Psoas muscle (tissue), 8 donors: Measurements from ENCODE around the gene HERC5. TPM values are rescaled to one million over a fixed set of nuclear protein-coding genes. Genes with fewer than 3 reads are reported as not detected.
A peak's percentile ranks its signal among the peaks of the same experiment; 100 is the strongest.

Source experiments
- ATAC-seq, 4 donors: fragments of 200-7000 bp; cut with Tn5 transposase; one replicate each; pipeline ENCODE4 v1.9.1; 2020; ENCODE audit warnings: moderate library complexity in 3 of 4, mild to moderate bottlenecking in 2 of 4
- DNase-seq, 2 donors: peaks; one replicate each; pipeline ENCODE4 v3.0.0-alpha.2; 2020
- H3K27ac ChIP-seq: fragments of 200-600 bp; one replicate; pipeline ENCODE4 v1.8.0; 2022
- H3K27me3 ChIP-seq, 3 donors: fragments of 200-600 bp in 1 of 3; one replicate each; pipeline versions ENCODE4 v1.6.1 to v1.8.0; 2013 to 2022; ENCODE audit warnings: low read length in 2 of 3, mild to moderate bottlenecking in 2 of 3, moderate library complexity in 1 of 3; ENCODE audit not compliant: insufficient read depth in 3 of 3
- H3K36me3 ChIP-seq, 2 donors: fragments of 200-600 bp in 1 of 2; one replicate each; pipeline versions ENCODE4 v1.6.1 to v1.8.0; 2013 to 2022; ENCODE audit warnings: low read depth in 1 of 2, mild to moderate bottlenecking in 1 of 2, moderate library complexity in 1 of 2; ENCODE audit not compliant: insufficient read depth in 1 of 2
- H3K4me1 ChIP-seq: fragments of 200-600 bp; one replicate; pipeline ENCODE4 v1.8.0; 2022
- H3K4me3 ChIP-seq: fragments of 200-600 bp; one replicate; pipeline ENCODE4 v1.8.0; 2022; ENCODE audit warnings: mild to moderate bottlenecking
- H3K9me3 ChIP-seq: fragments of 200-600 bp; one replicate; pipeline ENCODE4 v1.8.0; 2022
- CTCF ChIP-seq: fragments of 200-600 bp; IDR thresholded peaks from one replicate; pipeline ENCODE4 v1.8.0; 2022; ENCODE audit warnings: antibody characterized with exemption
- WGBS, 3 donors: extraction: QIAGEN DNeasy Blood & Tissue Kit; methylation state at CpG; one replicate each; pipeline versions ENCODE4 v1.1.6 to v1.1.7; 2013; 5-methylcytosine and 5-hydroxymethylcytosine counted together
- intact Hi-C, 2 donors: fragments of 100-400 bp; cut with DNase I; formaldehyde crosslinking; loops; one replicate each; pipeline versions ENCODE4 v1.11.0 to v1.14.2; 2022
- polyA plus RNA-seq, 3 donors: library from polyadenylated mRNA; stranded (reverse); fragments of 200-250 nt; gene quantifications; one replicate each; pipeline ENCODE4 v1.2.3, GENCODE V29; 2013
- total RNA-seq, 4 donors: library from RNA; stranded (reverse); fragmentation: NEBNext Ultra II Directional in 2 of 4; extraction: Animal tissue kit (Norgen Biotek cat#: 25700) in 2 of 4; gene quantifications; one replicate each; pipeline versions ENCODE4 v1.2.1 to v1.2.4, GENCODE V29; 2021 to 2023
- donor health status: healthy with polysubstance abuse.
- donor health status: DM: no; HTN: no; CAD: no; lungs with moderate emphysema.
- donor health status: Bipolar disorder and iron deficiency.
- donor health status: healthy.
- donor health status: DM: yes; HTN: yes; CAD: no.
- donor health status: DM: no; HTN: no; CAD: no.
- donor health status: DM: no; HTN: no; CAD: no.
- donor health status: DM: yes; HTN: yes; CAD: no.

The HERC5 gene
- total and polyA plus RNA-seq, 7 donors, result 0.42 to 2.8 (median 0.79) TPM

DNA sequence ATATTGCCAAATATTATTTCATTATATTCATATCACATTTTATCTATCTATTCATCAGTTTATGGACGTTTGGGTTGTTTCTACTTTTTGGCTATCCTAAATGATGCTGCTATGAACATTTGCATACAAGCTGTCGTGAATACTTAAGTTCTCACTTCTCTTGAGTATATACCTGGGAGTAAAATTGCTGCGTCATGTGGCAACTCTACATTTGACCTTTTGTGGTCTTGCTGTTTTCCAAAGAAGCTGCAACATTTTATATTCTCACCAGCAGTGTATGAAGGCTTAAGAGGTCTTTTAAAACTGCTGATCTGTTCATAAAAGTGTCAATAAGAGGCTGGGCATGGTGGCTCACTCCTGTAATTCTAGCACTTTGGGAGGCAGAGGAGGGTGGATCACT lies 60.9 kb downstream of the HERC5 start:
- Histone ChIP-seq H3K4me3 (no peak overlapping the region), H3K36me3 (peaks cover 0 to 27% of the 10 kb centered on the region in 2 donors), H3K4me1 (peaks cover 6% of the 10 kb centered on the region), H3K27ac (no peak overlapping the region), H3K9me3 (no peaks in the 10 kb centered on the region), H3K27me3 (no peaks in the 10 kb centered on the region)
- no peak for DNase-seq
- WGBS, 3 donors, result 74 to 84% (median 77%) methylated on average over 3 of the region's 3 CpGs
- intact Hi-C loops, result loop anchor here (5.0 to 10.0 kb wide), 3 partner anchors 483 to 666 kb away; no protein-coding TSS in a partner anchor
- no peak for ATAC-seq
- TF ChIP-seq CTCF, result no peak

DNA sequence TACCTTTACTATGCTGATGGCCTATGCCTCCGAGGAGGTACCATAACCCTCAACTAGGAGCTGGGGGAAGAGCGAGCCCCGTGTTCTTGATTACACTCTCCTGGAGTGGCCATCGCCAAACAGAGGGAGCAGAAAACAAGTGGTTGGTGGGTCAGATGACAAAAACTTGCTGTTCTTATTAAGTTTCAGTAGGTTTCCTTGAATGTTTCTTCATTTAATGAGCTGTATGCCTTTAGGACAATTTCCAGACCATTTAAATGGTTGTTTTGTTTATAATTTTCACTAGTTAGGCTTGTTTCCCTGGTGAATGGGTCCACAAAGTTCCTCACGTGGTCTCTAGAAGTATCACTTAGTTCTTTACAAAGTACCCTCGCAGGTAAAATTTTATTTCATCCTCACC lies 62.0 kb downstream of the HERC5 start:
- TF ChIP-seq CTCF, result no peak
- Histone ChIP-seq H3K4me1 (peaks cover 6% of the 10 kb centered on the region), H3K36me3 (peaks cover 0 to 27% of the 10 kb centered on the region in 2 donors), H3K4me3 (no peak overlapping the region), H3K9me3 (no peaks in the 10 kb centered on the region), H3K27ac (no peak overlapping the region), H3K27me3 (no peaks in the 10 kb centered on the region)
- ATAC-seq (no peak), DNase-seq (no peak)
- WGBS, 3 donors, result 81 to 88% (median 86%) methylated on average over 6 of the region's 6 CpGs
- intact Hi-C loops, result loop anchor here (5.0 to 10.0 kb wide), 3 partner anchors 484 to 667 kb away; no protein-coding TSS in a partner anchor

DNA sequence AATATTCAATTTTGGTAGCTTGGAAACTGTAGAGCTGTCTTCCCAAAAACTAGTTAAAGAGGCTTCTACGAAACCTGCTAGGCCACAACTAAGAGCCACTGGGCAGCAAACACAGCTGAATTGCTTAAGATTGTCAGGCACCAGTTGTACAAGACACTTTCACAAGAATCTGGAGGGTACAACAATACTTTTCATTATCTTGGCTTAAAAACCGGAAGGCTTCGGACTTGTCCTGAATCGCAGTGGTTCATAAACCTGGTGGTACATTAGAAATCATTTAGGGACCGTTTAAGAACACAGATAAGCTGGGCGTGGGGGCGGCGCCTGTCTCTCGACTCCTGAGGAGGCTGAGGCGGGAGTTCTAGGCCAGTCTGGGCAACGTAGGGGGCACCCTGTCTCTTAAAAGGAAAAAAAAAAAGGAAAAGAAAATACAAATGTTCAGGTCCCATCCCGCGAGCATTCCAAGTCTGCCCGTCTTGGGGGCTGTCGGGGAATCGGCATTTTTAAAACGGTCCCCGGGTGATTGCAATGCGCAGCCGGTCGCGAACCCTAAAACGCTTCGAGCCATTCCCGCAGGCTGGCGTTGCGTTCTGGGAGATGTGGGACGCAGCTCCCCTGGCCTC lies 65.9 kb downstream of the HERC5 start:
- intact Hi-C loops, result loop anchor here (2.0 to 10.0 kb wide), 4 partner anchors 144 to 502 kb away; partner anchors contain the start of genes HERC6 (in 1 of the 2) and PPM1K (in 1 of the 2)
- WGBS, 3 donors, result 1% methylated on average over 28 of the region's 28 CpGs
- TF ChIP-seq CTCF, result no peak

GRCh38 chr4:88523325-88524129 lies 66.6 kb downstream of the HERC5 start, which contains the start of gene PYURF:
Gene PYURF (minus strand): TSS chr4:88523776. CDS start chr4:88523700, 76 bp downstream.
- Histone ChIP-seq H3K27ac (peak within 1 kb of the TSS; percentile 95), H3K36me3 (peaks cover 0 to 27% of the 10 kb centered on the region in 2 donors), H3K27me3 (no peaks in the 10 kb centered on the region), H3K4me3 (peak within 1 kb of the TSS; percentile 96), H3K4me1 (peaks cover 12% of the 10 kb centered on the region), H3K9me3 (no peaks in the 10 kb centered on the region)
- intact Hi-C loops, result loop anchor here (2.0 to 10.0 kb wide), 4 partner anchors 145 to 501 kb away; partner anchors contain the start of genes HERC6 (in 1 of the 2) and PPM1K (in 1 of the 2)
- TF ChIP-seq CTCF, result no peak
- DNase-seq (peak; percentile 97), ATAC-seq (peak; percentile 97 to 98 (median 97))
- WGBS, 3 donors, result 0 to 3% (median 0%) methylated on average over 57 to 68 of the region's 68 CpGs

More for the DNA sequence above, 65.9 kb downstream of the HERC5 start:
- H3K27me3 ChIP-seq, result no peaks in the 10 kb centered on the region
- ATAC-seq, result peak; percentile 40 to 63 (median 50)
- DNase-seq, result peak; percentile 50 to 61
- H3K36me3 ChIP-seq, result peaks cover 0 to 27% of the 10 kb centered on the region in 2 donors
- peaks cover 12% of the 10 kb centered on the region for H3K4me1 ChIP-seq
- peak overlapping the region; percentile 95 for H3K27ac ChIP-seq
- H3K4me3 ChIP-seq, result peak overlapping the region; percentile 96
- no peaks in the 10 kb centered on the region for H3K9me3 ChIP-seq
